ENCODE data around the gene HDC.

- TF ChIP-seq CTCF (IDR thresholded peaks at IDR 0.05) (no peak), EP300 (IDR thresholded peaks at IDR 0.05) (no peak), POLR2AphosphoS5 (IDR thresholded peaks at IDR 0.05) (no peak), POLR2A (IDR thresholded peaks at IDR 0.05) (no peak)
Observed at GRCh38 chr15:50312636-50313035, 47.1 kb upstream of the HDC start.

All from sigmoid colon (tissue), 4 donors.